Pulmonary artery endothelial cell (primary cell): ENCODE results near the gene PRTFDC1. TPM values are rescaled to one million over a fixed set of nuclear protein-coding genes. Genes with fewer than 3 reads are reported as not detected.
"Not testable (repeated sequence)": the region's sequence is repeated elsewhere in the genome, so short reads cannot be mapped to it uniquely, and the experiment has no call there.

ENCODE experiments used
- DNase-seq: peaks from one replicate; pipeline ENCODE4 v3.0.0-alpha.2; 2011; ENCODE audit warnings: low read depth, low spot score
- total RNA-seq: library from RNA; depleted of rRNA; stranded (reverse); fragments of >200 nt; gene quantifications from 2 replicates; pipeline ENCODE4 v1.2.3, GENCODE V29; 2014

Gene PRTFDC1
- total RNA-seq, 1 donor from 2014 or later, result 6.7 TPM

DNA sequence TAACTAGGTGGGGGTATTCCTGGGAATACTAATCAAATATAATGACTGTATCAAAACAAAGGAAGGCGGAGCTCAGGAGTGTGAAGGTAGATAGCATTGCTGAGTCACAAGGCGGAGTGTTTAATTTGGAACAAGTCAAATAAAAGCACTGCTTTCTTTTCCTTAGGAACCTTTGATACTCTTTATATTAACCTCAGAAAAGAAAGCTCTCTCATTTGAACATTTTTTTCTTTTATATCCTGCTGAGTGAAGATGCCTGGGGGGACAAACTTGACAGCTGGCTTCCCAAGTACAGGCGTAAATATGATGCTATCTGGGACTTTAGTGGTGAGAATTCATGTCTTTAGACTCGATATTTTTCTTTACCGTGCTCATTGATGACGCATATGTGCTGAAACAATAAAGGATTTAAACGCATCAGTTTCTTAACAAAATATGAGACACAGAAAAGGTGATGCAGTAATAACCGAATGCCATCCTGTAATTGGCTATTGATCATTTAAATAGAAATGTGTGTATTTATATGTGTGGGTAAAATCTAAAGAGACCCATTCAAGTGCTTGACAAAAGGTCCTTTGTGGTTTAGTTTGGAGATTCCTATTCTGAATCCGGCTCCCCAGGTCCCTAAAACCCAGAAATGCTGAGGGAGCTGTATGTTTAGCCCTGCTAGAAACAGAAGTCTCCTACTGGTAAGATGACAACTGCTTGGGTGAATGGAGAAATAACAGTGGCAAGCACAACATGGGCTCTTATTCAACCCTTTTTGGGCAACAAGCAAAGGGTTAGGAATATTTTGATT lies 102.7 kb downstream of the PRTFDC1 start:
- DNase-seq, result no peak

DNA sequence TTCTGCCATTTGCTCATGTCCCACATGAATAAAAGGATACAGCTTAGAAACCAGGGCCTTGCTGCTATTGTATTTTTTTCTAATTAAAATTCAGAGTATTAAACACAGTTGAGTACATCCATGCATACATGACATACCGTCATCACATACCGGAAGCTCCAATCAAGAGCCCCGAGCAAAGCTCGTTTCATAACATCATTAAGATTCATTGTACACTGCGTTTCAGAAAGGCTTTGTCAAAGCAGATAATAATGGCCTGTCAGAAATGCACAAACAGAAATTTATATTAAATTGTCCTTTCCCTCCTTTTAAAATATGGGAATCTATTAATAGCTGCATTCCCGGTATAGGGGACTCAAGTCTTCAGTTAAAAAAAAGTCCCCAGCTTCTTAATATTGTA lies 103.4 kb downstream of the PRTFDC1 start:
- DNase-seq, result no peak

DNA sequence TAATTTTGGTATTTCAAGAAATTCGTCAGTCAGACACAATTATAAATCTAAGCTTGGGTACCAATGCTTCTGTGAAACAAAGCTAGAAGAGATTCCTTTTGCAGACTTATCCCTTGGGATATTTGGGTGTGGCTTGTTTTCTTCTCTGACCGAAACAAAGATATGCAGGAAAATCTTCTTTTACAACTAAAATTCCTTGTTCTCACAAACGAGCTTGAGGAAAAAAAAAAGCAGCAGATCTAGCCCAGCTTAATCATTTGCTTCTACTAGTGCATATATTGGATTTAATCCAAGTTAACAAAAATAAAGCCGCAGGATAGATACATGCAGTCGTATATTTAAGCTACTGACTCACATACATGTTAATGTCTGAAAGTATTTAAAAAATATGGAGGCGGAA lies 104.2 kb downstream of the PRTFDC1 start:
- DNase-seq, result no peak

DNA sequence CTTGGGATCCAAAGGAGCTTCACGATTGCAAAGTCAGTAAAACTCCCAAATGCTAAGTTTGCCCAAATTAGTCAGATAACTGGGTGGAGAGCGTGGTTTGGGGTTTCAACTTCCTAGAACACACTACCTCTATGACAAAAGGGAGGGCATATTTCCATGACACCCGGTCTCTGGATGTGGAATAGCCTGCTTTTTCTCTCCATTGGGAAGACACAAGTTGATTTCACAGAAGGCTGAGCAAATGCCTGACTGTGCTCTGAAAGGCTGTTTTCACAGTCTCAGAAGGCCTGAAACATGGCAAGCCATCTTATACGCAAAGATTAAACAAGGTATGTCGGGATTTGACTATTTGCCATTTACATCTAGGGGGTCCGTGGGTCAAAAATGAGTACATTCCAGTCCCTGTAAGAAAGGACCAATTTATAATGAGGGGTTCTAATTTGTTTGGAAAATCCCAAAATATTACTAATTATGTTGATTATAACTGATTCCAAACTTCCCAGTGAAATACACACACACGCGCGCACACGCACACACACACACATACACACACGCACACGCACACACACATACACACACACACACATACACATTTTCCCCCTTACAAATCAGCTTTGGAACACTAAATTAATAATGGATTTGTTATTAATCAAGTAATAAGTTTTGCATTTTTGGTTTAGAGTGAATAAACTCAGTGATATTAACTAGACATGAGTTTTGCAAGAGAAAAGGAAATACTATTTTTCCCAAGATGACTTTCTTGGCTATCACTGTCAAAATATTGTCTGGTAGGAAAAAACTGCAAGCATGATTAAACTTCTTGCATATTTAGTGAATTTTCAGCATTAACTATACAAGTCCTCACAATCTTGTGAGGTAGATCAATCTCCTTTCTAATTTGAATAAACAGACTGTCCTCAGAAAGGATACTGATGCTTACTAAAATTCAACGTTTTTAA lies 105.0 kb downstream of the PRTFDC1 start:
- no peak for DNase-seq

DNA sequence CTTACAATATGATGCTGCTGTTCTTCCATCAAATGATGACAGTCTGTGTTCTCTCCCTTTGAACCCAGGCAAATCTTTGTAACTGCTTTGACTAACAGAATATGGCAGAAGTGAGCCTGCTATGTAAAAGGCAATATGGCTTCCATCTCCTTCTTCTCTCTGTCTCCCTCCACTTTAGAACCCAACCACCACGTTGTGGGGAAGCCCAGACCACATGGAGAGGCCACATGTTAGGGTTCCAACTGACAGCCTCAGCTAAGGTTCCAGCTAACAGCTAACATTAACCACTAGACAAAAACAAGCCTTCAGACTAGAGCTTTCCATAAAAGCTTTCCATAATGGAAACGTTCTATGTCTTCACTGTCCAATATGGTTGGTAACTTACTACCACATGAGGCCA lies 107.7 kb downstream of the PRTFDC1 start:
- no peak for DNase-seq

DNA sequence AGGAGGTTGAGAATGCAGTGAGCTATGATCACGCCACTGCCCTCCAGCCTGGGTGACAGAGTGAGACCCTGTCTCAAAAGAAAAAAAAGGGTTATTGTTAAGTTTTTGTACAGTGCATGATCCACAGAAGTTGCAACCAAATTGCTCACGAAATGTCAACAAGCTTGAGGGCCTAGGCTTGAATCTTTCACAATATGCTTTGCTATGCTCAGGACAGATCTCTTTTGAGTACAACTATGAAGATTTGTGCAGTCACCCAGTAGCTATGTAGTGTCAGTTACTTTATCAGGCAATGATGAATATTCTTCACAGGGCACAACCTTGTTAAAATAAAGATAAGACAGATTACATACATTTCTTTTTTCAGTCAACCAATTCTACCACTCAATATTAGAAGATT lies 109.2 kb downstream of the PRTFDC1 start:
- DNase-seq, result no peak

DNA sequence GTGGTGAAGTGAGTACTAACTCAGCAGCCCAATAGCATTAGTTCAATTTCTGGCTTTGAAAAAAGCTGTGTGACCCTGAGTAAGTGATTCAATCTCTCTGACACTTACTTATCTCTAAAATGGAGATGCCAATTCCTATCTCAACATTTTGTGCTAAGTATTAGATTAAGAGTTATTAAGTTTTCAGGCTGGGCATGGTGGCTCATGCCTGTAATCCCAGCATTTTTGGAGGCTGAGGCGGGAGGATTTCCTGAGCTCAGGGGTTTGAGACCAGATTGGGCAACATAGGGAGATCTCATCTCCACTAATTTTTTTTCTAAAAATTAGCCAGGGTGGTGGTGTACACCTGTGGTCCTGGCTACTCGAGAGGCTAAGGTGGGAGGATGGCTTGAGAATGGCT lies 109.5 kb downstream of the PRTFDC1 start:
- DNase-seq, result no peak

DNA sequence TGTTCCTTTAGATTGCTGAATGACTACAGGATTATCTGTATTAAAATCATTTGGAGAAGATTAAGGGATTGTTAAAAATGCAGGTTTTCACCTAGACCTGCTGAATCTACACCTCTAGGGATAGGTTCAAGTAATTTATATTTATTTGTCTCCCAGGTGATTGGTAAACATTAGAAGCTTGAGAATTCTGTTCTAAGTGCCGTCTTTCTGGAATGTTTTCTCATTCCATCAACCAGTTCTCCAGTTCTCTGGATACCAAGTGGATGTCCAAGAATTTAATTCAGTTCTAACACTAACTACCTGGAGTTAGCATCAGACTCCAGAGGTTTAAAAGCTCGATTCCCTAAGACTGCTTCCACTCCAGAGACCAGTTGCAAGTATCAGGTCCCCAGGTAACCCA lies 110.9 kb downstream of the PRTFDC1 start:
- no peak for DNase-seq

DNA sequence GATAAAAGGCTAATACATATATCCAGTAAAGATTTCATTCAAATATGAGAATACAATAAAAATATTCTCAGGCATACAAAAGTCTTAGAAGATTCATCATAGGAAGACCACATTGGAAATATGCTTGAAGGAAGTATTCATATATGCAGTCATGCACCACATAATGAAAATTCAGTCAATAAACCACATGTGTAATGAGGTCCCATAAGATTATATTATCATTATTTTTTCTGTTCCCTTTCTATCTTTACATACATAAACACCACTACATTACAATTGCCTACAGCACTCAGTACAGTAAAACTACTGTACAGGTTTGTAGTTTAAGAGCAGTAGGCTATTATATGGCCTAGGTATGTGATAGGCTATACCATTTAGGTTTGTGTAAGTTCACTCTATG lies 111.6 kb downstream of the PRTFDC1 start:
- no peak for DNase-seq

DNA sequence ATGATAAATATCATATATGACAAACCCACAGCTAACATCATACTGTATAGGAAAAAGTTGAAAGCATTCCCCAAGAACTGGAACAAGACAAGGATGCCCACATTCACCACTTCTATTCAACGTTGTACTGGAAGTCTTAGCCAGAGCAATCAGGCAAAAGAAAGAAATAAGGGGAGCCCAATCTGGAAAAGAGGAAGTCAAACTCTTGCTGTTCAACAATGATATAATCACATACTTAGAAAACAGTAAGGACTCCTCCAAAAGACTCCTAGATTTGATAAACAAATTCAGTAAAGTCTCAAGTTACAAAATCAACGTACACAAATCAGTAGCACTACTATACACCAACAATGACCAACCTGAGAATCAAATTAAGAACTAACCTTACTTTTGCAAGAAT lies 114.6 kb downstream of the PRTFDC1 start:
- DNase-seq, result not testable (repeated sequence)

DNA sequence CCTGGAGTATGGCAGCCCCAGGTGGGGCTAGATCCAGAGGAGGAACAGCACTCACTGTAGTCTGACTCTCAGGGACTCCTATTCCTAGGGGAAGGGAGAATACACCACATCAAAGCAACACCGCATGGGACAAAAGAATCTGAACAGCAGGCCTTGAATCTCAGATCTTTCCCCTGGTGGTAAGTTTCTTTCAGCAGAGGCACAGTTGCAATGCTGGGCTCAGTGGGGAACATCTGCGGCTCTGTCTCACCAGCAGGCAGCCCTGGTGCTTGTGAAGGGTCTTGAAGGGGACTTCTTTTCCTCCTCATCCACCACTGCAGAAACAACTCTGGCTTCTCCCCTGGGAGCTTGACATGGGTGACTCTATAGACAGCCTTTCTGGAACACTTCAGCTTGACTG lies 117.5 kb downstream of the PRTFDC1 start:
- DNase-seq, result no peak

DNA sequence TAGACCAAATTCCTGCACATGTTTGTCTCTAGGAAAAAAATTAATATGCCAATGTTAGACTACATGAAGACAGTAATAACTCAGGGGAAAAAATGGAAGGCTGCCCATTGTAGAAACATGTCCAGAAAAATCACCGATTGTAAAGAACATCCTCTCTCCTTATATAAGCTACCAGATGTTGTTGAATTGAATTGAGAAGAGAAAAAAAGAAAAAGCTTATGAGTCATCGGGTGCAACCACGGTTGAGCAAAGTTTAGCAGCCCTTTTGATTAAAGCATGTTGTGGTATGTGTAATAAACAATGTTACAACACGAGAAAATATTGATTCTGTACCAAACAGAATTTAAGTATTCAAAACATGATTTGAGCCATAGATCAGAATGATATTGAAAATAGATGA lies 126.4 kb downstream of the PRTFDC1 start:
- DNase-seq, result no peak

DNA sequence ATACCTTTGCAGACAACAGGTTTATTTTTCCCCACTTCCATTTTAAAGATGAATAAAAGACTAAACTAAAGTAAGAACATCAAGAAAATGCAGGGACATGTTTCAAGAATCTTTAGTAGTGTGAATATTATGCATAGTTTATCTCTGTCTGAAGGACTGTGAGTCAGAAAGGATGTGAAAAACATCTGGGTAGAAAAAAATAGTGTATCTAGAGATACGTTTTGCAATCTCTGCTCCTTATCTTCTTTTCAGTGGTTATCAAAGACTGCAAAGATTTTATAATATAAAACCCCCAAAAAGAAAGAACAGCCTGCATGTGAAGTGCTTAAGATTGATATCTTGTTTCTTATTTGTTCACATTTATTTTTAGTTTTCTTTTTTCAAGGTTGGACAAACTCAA lies 126.9 kb downstream of the PRTFDC1 start:
- DNase-seq, result no peak

DNA sequence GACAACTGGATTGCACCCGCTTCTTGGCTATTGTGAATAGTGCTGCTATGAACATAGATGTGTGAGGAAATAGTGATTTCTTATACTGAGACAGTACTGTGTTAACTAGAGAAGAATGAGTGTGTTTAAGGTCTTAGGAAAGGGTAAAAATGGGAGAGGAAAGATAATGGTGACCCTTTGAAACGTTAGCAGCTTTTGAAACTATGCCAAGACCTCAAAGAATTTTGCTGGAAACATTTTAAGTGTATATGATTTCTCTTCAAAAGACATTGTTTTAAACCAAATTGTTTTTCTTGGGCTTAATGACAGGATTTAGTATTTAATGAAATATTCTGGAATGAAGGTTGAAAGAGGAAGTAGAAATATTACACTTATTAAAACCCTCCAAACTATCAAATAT lies 127.9 kb downstream of the PRTFDC1 start:
- no peak for DNase-seq

DNA sequence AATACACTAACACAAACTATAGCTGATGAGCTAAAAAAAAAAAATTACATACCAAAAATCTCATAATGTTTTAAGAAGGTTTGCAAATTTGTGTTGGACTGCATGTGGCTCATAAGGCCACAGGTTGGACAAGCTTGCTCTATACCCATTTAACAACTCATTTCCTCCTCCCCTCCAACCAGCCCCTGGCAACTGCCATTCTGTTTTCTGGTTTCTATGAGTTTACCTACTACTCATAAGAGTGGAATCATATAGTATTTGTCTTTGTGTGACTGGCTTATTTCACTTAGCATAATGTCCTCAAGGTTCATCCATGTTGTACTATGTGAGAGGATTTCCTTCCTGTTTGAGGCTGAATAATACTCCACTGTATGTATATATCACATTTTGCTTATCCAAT lies 128.3 kb downstream of the PRTFDC1 start:
- no peak for DNase-seq

DNA sequence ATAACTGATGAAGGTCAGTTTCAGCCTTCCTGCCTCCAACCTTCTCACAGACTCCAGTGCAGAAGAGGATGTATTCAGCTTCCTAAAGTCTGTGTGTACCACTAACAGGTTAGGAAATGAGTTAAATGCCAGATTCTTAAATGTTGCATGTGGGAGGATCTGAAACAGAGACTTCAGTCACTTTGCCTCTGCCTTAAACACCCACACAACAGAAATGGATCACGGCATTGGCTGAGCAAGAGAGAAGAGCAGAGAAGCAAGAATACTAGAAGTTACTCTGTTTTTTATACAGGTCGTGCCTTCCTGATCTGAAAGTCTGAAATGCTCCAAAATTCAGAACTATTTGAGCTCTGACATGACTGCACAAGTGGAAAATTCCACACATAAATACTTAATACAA lies 129.8 kb downstream of the PRTFDC1 start:
- no peak for DNase-seq

DNA sequence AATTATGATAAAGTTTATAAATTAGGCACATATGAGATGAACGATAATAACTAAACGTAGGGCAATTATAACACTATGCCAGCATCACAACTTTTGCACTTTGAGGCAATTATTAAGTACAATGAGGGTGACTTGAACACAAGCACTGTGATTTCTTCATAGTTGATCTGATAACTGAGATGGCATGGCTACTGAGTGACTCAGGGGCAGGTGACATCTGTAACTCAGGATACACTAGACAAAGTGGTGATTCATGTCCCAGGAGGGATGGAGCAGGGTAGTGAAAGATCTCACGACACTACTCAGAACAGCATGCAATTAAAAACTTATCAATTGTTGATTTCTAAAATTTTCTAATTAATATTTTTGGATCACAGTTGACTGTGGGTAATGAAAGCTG lies 130.4 kb downstream of the PRTFDC1 start:
- DNase-seq, result no peak

DNA sequence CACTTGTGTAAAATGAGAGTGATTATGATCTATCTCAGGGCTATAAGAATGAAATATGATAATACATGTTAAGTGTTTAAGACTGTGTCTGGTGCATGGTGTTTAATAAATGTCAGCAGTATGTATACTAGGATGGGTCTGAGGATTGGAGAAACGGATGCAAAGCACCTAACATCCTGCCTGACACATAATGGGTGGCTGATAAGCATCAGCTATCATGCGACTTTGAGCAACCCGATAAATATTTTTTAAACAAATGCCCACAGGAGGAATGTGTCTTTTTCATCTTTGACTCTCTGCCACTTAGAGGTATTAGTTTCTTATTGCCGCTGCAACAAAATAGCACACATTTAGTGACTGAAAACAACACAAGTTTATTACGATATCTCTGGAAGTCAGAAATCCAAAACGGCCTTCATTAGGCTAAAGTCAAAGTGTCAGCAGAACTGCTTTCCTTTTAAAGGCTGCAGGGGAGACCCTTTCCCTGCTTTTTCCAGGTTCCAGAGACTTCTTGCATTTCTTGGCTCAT lies 135.5 kb downstream of the PRTFDC1 start:
- no peak for DNase-seq

DNA sequence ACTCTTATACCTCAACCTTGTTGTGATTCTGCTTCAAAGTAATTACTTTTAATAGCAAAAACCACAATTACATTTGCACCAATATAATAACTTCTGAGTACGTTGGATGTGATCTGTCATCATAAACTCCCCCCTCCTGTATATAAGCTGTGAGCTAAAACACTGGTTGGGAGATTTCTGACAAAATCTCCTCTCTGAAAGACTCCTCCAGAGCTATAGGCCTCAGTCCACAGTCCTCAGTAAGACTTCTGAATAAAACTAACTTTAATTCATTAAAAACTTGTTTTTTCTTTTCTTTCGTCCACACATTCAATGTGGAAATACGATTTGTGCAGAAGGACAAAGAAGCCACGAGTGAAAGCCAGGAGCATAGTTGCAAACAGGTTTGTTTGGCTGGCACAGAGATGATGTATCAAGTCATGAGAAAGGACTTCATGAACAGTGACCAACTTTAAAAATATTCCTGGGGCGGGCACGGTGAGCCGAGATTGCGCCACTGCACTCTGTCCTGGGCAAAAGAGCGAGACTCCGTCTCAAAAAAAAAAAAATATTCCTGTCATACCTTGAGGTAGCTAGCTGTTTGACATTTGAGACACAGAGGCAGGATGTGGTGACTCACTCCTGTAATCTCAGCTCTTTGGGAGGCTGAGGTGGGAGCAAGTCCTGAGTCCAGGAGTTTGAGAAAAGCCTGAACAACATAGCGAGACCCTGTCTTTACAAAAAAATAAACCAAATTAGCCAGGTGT lies 137.7 kb downstream of the PRTFDC1 start:
- DNase-seq, result no peak

DNA sequence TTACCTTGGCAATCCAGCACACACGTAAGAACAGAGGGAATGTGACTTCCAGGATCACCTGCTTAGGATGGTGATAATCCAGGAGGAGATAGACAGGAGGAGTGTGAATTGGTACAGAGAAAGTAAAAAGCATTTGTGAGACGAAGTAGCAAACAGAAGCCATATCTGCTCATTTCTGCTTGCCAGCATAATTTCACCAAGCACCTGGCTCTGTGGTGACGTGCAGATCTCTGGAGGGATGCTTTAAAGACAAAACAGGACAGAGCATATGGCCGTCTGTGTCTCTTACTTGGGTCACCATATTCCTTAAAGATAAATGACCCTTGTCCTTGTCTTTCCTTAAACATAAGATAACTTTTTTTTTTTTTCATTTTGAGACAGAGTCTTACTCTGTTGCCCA lies 138.6 kb downstream of the PRTFDC1 start:
- no peak for DNase-seq

DNA sequence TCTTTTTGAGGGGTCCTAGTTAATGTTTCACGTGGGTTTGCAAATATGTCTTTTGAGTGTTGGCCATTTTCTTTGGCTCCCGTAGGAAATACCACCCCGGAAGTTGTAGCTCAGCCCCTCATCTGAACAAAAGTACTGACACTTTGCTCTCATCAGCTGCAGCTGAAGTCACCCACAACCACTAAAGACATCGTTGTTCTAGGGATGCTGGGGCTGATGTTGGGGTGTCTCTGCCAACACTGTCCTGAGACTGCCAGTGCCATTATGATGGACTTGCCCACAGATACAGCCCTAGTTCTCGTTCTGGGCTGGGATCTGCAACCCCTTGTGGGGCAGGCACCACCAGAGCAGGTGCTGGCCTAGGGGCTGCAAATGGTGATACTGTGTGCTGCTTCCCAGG lies 146.1 kb downstream of the PRTFDC1 start:
- no peak for DNase-seq

DNA sequence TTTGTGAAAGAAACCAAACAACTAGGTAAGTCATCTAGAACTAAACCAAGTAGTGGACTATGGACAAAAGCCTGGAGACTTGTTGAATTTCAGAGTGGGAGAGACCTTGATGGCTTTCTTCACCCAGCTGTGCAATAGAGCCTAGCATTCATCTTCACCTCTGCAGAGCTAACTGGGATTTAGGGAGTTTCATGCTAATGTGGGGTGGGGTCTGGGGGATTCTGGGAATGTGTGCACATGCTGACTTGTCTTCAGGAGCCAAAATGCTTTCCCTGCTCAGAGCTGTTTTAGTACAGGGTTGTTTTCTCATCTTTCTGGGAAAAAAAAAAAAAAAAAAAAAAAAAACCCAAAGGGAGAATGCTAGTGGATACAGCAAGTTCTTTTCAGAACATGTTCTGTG lies 147.4 kb downstream of the PRTFDC1 start:
- DNase-seq, result no peak
